HEK293 (cell line): Measurements from ENCODE around the gene PPFIA3.

Experiments used
- SETDB1 ChIP-seq: IDR thresholded peaks from one replicate; pipeline ENCODE4 v1.6.1; 2017; ENCODE audit warnings: mild to moderate bottlenecking, low read length, moderate library complexity, mixed read lengths; ENCODE audit not compliant: insufficient read length
- SP3 ChIP-seq: fragments of 450-650 bp; formaldehyde crosslinking; IDR thresholded peaks from 2 replicates; pipeline ENCODE4 v1.5.1; 2016; ENCODE audit warnings: missing biosample characterization, missing genetic modification characterization
- ZNF146 ChIP-seq: fragments of 450-650 bp; formaldehyde crosslinking; IDR thresholded peaks from 2 replicates; pipeline ENCODE4 v1.5.1; 2016; ENCODE audit warnings: missing biosample characterization, missing genetic modification characterization
- ZNF211 ChIP-seq: fragments of 450-650 bp; formaldehyde crosslinking; IDR thresholded peaks from 2 replicates; pipeline ENCODE4 v1.5.1; 2016; ENCODE audit warnings: low read depth, missing biosample characterization, missing genetic modification characterization
- ZNF24 ChIP-seq: fragments of 450-650 bp; formaldehyde crosslinking; IDR thresholded peaks from 2 replicates; pipeline ENCODE4 v1.5.1; 2016; ENCODE audit warnings: missing biosample characterization, missing genetic modification characterization
- ZNF302 ChIP-seq: fragments of 450-650 bp; formaldehyde crosslinking; IDR thresholded peaks from 2 replicates; pipeline ENCODE4 v1.5.1; 2016; ENCODE audit warnings: missing biosample characterization, missing genetic modification characterization, low read depth
- ZNF692 ChIP-seq: fragments of 450-650 bp; formaldehyde crosslinking; IDR thresholded peaks from 2 replicates; pipeline ENCODE4 v1.5.1; 2016; ENCODE audit warnings: missing biosample characterization, missing genetic modification characterization
- TF ChIP-seq, protein P1 (sequence below): fragments of 450-650 bp; formaldehyde crosslinking; IDR thresholded peaks from 2 replicates; pipeline ENCODE4 v1.5.1; 2016; ENCODE audit warnings: missing biosample characterization, missing genetic modification characterization
- TF ChIP-seq, protein P2 (sequence below): fragments of 450-650 bp; formaldehyde crosslinking; IDR thresholded peaks from 2 replicates; pipeline ENCODE4 v1.5.1; 2016; ENCODE audit warnings: missing biosample characterization, missing genetic modification characterization, low read depth
- TF ChIP-seq, protein P3 (sequence below): fragments of 450-650 bp; formaldehyde crosslinking; IDR thresholded peaks from 2 replicates; pipeline ENCODE4 v1.5.1; 2016; ENCODE audit warnings: missing biosample characterization, missing genetic modification characterization
- TF ChIP-seq, protein P4 (sequence below): fragments of 450-650 bp; formaldehyde crosslinking; IDR thresholded peaks from 2 replicates; pipeline ENCODE4 v1.5.1; 2016; ENCODE audit warnings: missing biosample characterization, missing genetic modification characterization

DNA sequence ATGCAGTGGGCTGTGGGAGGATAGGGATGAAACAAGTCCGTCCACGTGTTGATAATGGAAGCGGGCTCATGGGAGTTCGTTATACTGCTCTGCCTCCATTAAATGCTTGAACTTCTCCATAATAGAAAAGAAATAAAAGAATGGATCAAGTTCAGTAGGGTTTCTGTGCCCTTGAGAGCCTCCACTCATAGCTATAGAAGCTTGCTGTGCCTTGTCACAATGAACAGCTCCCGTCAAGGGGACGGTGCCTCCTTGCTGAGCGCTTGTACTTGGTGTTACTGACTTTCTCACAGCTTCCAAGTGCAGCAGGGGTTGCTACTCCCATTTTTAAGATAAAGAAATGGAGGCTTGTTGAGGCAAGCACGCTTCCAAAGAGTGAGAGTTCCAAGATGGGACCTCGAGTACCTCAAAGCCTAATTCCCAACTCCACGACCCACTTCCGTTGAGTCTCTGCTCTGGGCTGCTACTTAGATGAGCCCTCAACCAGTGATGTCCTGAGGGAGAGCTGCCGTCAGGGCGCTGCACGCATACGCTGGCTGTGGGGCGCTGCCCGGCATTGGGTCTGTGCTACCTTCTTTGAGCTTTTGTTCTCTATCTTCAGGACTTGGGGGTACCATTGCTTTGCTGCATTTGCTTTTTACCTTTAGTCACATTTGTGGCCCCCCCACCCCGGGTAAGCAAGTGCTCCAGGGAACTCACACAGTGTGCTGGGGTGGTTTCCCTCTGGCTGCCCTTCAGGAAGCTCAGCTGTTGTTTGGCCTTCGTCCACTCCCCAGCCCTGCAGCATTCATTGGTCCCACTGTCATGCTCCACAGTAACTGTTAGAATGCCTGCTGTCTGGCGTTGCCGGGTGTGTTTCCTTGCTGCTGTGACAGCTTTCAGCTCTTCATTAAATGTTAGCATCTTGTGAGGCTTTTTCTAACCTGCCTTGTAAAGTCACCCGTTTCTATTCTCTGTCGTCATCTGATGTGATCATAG is 24.6 kb upstream of the PPFIA3 start:
- TF ChIP-seq, protein P1, sequence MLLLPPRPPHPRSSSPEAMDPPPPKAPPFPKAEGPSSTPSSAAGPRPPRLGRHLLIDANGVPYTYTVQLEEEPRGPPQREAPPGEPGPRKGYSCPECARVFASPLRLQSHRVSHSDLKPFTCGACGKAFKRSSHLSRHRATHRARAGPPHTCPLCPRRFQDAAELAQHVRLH: no peak
- TF ChIP-seq ZNF146 (tag by site-specific recombination): no peak
- TF ChIP-seq, protein P2, sequence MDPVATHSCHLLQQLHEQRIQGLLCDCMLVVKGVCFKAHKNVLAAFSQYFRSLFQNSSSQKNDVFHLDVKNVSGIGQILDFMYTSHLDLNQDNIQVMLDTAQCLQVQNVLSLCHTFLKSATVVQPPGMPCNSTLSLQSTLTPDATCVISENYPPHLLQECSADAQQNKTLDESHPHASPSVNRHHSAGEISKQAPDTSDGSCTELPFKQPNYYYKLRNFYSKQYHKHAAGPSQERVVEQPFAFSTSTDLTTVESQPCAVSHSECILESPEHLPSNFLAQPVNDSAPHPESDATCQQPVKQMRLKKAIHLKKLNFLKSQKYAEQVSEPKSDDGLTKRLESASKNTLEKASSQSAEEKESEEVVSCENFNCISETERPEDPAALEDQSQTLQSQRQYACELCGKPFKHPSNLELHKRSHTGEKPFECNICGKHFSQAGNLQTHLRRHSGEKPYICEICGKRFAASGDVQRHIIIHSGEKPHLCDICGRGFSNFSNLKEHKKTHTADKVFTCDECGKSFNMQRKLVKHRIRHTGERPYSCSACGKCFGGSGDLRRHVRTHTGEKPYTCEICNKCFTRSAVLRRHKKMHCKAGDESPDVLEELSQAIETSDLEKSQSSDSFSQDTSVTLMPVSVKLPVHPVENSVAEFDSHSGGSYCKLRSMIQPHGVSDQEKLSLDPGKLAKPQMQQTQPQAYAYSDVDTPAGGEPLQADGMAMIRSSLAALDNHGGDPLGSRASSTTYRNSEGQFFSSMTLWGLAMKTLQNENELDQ (tag by site-specific recombination): no peak
- TF ChIP-seq ZNF302: no peak
- TF ChIP-seq, protein P3, sequence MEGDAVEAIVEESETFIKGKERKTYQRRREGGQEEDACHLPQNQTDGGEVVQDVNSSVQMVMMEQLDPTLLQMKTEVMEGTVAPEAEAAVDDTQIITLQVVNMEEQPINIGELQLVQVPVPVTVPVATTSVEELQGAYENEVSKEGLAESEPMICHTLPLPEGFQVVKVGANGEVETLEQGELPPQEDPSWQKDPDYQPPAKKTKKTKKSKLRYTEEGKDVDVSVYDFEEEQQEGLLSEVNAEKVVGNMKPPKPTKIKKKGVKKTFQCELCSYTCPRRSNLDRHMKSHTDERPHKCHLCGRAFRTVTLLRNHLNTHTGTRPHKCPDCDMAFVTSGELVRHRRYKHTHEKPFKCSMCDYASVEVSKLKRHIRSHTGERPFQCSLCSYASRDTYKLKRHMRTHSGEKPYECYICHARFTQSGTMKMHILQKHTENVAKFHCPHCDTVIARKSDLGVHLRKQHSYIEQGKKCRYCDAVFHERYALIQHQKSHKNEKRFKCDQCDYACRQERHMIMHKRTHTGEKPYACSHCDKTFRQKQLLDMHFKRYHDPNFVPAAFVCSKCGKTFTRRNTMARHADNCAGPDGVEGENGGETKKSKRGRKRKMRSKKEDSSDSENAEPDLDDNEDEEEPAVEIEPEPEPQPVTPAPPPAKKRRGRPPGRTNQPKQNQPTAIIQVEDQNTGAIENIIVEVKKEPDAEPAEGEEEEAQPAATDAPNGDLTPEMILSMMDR: no peak
- TF ChIP-seq, protein P4, sequence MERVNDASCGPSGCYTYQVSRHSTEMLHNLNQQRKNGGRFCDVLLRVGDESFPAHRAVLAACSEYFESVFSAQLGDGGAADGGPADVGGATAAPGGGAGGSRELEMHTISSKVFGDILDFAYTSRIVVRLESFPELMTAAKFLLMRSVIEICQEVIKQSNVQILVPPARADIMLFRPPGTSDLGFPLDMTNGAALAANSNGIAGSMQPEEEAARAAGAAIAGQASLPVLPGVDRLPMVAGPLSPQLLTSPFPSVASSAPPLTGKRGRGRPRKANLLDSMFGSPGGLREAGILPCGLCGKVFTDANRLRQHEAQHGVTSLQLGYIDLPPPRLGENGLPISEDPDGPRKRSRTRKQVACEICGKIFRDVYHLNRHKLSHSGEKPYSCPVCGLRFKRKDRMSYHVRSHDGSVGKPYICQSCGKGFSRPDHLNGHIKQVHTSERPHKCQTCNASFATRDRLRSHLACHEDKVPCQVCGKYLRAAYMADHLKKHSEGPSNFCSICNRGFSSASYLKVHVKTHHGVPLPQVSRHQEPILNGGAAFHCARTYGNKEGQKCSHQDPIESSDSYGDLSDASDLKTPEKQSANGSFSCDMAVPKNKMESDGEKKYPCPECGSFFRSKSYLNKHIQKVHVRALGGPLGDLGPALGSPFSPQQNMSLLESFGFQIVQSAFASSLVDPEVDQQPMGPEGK (tag by site-specific recombination): no peak; the same call in 1 of the 2 replicates
- no peak for TF ChIP-seq SETDB1
- TF ChIP-seq ZNF211 (tag by site-specific recombination): no peak
- TF ChIP-seq SP3 (tag by site-specific recombination): no peak
- TF ChIP-seq ZNF692 (tag by site-specific recombination): no peak
- no peak for TF ChIP-seq ZNF24 (tag by site-specific recombination)
